ENCODE results near the gene CLEC4D.
"Not testable (repeated sequence)": the region's sequence is repeated elsewhere in the genome, so short reads cannot be mapped to it uniquely, and the experiment has no call there.

Gene CLEC4D

DNA sequence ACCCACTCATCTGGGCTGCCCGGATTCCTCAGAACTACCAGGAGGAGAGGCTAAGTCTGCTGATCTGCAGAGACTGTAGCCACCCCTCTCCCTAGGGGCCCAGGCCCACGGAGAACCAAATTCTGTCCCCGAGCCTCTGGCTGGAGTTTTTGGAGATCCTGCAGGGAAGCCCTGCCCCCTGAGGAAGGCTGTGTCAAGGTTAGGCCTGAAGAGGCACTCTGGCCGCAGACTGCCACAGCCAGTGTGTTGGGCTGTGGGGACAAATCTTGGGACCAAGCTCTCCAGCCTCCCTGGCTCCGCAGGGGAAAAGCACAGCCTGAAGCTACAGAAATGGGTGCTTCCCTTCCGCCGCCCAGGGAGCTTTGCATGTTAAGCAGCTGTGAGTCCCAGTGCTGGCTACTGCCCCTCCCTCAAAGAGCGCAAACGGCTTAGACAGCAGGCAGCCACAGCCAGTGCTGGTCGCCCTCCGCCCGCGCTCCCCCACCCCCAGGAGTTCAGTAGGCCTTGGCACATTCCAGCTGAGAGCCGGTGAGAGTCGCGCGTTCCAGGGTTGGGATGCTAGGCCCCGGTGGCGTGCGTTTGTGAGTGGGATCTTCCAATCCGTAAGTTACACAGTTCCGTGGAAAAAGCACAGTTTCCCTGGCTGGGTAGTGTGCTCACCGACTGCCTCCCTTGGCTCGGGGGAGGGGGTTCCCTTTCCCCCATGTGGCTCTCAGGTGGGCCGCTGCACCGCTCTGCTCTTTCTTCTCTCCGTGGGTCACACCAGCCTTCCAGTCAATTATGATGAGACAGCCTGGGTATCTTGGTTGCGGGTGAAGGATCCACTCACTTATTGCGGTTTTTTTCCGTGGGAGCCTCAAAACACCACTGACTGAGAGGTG lies 14.2 kb downstream of the CLEC4D start:
- no peak for DNase-seq (ENCODE audit: low read depth, low spot score)
- ChIA-PET CTCF (no interaction called here), POLR2A (no interaction called here)
- H3K4me3 ChIP-seq (ENCODE audit: low read depth, low read length), result no peak overlapping the region
- TF ChIP-seq, protein P1, sequence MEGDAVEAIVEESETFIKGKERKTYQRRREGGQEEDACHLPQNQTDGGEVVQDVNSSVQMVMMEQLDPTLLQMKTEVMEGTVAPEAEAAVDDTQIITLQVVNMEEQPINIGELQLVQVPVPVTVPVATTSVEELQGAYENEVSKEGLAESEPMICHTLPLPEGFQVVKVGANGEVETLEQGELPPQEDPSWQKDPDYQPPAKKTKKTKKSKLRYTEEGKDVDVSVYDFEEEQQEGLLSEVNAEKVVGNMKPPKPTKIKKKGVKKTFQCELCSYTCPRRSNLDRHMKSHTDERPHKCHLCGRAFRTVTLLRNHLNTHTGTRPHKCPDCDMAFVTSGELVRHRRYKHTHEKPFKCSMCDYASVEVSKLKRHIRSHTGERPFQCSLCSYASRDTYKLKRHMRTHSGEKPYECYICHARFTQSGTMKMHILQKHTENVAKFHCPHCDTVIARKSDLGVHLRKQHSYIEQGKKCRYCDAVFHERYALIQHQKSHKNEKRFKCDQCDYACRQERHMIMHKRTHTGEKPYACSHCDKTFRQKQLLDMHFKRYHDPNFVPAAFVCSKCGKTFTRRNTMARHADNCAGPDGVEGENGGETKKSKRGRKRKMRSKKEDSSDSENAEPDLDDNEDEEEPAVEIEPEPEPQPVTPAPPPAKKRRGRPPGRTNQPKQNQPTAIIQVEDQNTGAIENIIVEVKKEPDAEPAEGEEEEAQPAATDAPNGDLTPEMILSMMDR (IDR thresholded peaks at IDR 0.05; ENCODE audit: insufficient read depth, low read length, missing control alignments), result no peak

DNA sequence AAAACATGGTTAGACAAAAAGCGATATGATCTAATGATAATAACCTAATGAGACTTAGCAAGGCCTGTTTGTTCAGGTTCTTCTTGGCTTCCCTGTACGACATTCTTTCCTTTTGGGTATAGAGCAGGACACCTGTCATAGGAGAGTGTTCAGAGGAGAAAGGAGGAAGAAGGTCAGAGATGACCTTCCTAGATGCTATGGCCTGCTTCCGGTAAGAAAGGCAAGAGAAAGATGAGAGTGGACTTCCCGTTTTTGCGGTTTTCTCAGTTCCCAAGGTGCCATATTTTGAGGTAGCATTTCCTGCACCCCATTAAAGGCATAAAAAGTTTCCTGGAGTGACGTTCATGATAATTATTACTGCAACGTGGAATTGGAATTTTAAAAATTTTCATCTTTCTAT lies 18.7 kb downstream of the CLEC4D start:
- no peak overlapping the region for H3K4me3 ChIP-seq (ENCODE audit: low read depth, low read length)
- TF ChIP-seq, protein P1 (IDR thresholded peaks at IDR 0.05; ENCODE audit: insufficient read depth, low read length, missing control alignments), result no peak
- CTCF ChIA-PET, result no interaction called here
- POLR2A ChIA-PET, result no interaction called here
- no peak for DNase-seq (ENCODE audit: low read depth, low spot score)

DNA sequence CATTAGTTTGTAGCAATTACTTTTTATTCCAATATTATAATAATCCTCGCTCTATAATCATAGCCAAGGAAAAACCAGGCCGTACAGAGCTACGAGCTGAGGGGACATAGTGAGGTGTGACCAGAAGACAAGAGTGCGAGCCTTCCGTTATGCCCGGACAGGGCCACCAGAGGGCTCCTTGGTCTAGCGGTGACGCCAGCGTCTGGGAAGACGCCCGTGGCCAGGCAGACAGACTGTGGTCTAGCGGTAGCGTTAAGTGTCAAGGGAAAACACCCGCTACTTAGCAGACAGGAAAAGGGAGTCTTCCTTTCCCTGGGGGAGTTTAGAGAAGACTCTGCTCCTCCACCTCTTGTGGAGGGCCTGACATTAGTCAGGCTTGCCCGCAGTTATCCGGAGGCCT lies 24.5 kb downstream of the CLEC4D start:
- POLR2A ChIA-PET; DNase-seq (ENCODE audit: low read depth, low spot score); H3K4me3 ChIP-seq (ENCODE audit: low read depth, low read length): not testable (repeated sequence)
- CTCF ChIA-PET, result interaction anchor here (1.9 kb wide), 1 partner anchor 512 kb away, joined by 7 read pairs; no protein-coding TSS in a partner anchor

GRCh38 chr12:8540831-8541230 lies 27.5 kb downstream of the CLEC4D start, which contains the start of gene CLEC4E:
Gene CLEC4E, minus strand, starts transcription at chr12:8540905. Its CDS starts 108 bp downstream, at chr12:8540797.
- POLR2A ChIA-PET; H3K4me3 ChIP-seq (ENCODE audit: low read depth, low read length); DNase-seq (ENCODE audit: low read depth, low spot score): not testable (repeated sequence)
- CTCF ChIA-PET, result interaction anchor here (0.6 to 1.3 kb wide), 2 partner anchors 68 to 498 kb away, joined by 3 read pairs; no protein-coding TSS in a partner anchor

- POLR2A ChIA-PET, result no interaction called here
- CTCF ChIA-PET, result interaction anchor here (1.3 to 1.6 kb wide), 4 partner anchors 8 to 497 kb away, joined by 3 to 4 read pairs (median 3); no protein-coding TSS in a partner anchor
- TF ChIP-seq, protein P1 (IDR thresholded peaks at IDR 0.05; ENCODE audit: insufficient read depth, low read length, missing control alignments), result no peak
- no peak overlapping the region for H3K4me3 ChIP-seq (ENCODE audit: low read depth, low read length)
- no peak for DNase-seq (ENCODE audit: low read depth, low spot score)
Measured at GRCh38 chr12:8541562-8541961, 28.3 kb downstream of the CLEC4D start.

DNA sequence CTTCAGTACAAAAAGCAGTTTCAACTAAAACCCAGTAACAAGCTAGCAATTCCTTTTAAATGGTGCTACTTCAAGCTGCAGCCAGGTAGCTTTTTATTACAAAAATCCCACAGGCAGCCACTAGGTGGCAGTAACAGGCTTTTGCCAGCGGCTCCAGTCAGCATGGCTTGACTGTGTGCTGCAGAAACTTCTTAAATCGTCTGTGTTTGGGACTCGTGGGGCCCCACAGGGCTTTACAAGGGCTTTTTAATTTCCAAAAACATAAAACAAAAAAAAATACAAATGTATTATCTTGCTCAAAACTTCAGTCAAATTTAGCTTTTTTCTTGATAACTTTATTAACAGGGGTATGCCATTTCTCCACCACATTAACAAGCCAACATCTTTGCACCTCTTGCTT lies 31.0 kb downstream of the CLEC4D start:
- ChIA-PET CTCF (interaction anchor here (0.7 to 2.3 kb wide), 41 partner anchors 8 to 522 kb away, joined by 3 to 60 read pairs (median 4); partner anchors contain the start of genes A2ML1, M6PR and PHC1), POLR2A (no interaction called here)
- TF ChIP-seq, protein P1 (IDR thresholded peaks at IDR 0.05; ENCODE audit: insufficient read depth, low read length, missing control alignments), result peak; percentile 77
- no peak overlapping the region for H3K4me3 ChIP-seq (ENCODE audit: low read depth, low read length)
- DNase-seq (ENCODE audit: low read depth, low spot score), result peak; percentile 4

DNA sequence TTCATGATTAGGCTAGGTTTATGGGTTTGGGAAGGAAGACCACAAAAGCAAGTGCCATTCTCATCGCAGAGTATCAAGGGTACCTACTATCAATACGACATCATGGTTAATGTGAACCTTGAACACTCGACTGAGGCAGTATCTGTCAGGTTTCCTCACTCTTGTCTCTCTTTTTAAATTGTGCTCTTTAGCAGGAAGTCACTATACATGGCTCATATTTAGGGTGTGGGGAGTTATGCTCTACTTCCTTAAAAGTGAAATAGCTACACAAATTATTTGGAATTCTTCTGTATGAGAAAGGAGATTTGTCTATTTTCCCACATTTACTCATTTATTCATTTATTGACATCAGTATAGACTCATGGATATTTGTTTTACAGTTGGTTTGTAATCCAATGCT lies 33.3 kb downstream of the CLEC4D start:
- H3K4me3 ChIP-seq (ENCODE audit: low read depth, low read length), result no peak overlapping the region
- TF ChIP-seq, protein P1 (IDR thresholded peaks at IDR 0.05; ENCODE audit: insufficient read depth, low read length, missing control alignments), result no peak
- ChIA-PET POLR2A (no interaction called here), CTCF (interaction anchor here (1.1 kb wide), 1 partner anchor 502 kb away, joined by 3 read pairs; no protein-coding TSS in a partner anchor)
- DNase-seq (ENCODE audit: low read depth, low spot score), result no peak
